ENCODE measurements around the gene FUOM. TPM values are rescaled to one million over a fixed set of nuclear protein-coding genes. Genes with fewer than 3 reads are reported as not detected.
"Not testable (repeated sequence)": the region's sequence is repeated elsewhere in the genome, so short reads cannot be mapped to it uniquely, and the experiment has no call there.

The FUOM gene
- total RNA-seq, 2 donors from 2014 or later, result 13.1 to 26.1 TPM

DNA sequence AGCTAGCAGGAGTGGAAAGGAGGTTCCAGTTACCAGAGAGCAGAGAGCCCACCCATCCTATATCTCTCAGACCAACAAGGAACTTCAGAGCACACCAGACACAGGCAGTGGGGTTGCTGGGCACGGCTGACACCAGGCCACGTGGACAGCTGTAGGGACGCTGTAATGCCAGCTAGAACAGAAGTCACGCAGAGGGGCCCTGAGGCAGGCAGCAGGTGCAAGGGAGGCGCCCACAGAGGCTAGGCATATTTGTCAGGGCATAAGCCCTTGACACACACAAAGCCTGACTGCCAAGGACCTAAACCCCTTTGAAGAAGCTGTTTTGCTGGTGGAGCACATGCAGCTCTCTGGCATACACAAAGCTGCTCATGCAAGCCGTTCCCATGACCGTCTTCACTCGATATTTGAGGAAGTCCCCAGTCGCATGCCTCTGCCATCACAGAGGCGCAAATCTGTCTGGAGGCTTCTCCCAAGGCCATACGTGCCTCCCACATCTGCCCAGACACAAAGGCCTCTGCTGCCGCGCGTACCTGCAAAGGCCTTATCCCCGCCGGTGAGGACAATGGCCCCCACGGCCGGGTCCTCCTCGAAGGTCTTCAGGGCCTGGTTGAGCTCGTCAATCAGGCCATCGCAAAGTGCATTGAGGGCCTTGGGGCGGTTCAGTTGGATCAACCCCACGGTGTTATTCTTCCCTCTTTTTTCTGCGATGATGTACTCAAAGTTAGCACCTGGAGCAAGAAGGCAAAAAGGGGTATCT lies 12.4 kb upstream of the FUOM start:
- peaks cover 8 to 14% of the 10 kb centered on the region in 2 donors for H3K4me1 ChIP-seq (ENCODE audit: control insufficient read depth in 1 of 2, low read depth in 2 of 2)
- H3K9me3 ChIP-seq, result no peaks in the 10 kb centered on the region
- DNase-seq (ENCODE audit: low spot score) (no peak), ATAC-seq (ENCODE audit: insufficient number of reproducible peaks, low FRiP score, low read depth) (no peak)
- no peak overlapping the region for H3K27ac ChIP-seq
- H3K27me3 ChIP-seq (replicated peaks; ENCODE audit: insufficient read depth), result no peaks in the 10 kb centered on the region
- peaks cover 43% of the 10 kb centered on the region for H3K36me3 ChIP-seq
- no peak overlapping the region for H3K4me3 ChIP-seq
- TF ChIP-seq, protein P1, sequence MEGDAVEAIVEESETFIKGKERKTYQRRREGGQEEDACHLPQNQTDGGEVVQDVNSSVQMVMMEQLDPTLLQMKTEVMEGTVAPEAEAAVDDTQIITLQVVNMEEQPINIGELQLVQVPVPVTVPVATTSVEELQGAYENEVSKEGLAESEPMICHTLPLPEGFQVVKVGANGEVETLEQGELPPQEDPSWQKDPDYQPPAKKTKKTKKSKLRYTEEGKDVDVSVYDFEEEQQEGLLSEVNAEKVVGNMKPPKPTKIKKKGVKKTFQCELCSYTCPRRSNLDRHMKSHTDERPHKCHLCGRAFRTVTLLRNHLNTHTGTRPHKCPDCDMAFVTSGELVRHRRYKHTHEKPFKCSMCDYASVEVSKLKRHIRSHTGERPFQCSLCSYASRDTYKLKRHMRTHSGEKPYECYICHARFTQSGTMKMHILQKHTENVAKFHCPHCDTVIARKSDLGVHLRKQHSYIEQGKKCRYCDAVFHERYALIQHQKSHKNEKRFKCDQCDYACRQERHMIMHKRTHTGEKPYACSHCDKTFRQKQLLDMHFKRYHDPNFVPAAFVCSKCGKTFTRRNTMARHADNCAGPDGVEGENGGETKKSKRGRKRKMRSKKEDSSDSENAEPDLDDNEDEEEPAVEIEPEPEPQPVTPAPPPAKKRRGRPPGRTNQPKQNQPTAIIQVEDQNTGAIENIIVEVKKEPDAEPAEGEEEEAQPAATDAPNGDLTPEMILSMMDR (IDR thresholded peaks at IDR 0.05), result no peak

DNA sequence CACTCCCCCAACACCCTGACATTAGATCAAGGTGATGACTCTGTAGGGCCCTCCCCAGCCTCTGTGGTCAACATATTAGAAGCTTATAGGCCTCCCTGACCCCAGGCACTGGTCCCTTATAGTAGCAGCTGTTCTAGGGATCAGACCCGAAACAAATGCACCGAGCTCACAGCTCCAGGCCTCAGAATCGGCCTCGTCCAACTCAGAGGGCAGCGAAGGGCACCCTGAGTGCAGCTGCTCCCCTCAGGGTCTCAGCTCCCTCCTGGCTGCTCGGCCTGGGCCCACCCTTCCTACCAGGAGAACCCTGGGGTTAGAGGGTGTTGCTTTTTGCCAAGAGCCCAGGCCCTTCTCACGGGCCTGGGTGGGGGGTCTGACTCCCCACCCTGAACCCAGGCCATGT lies 10.3 kb upstream of the FUOM start:
- H3K36me3 ChIP-seq, result peaks cover 47% of the 10 kb centered on the region
- TF ChIP-seq, protein P1 (IDR thresholded peaks at IDR 0.05), result no peak

DNA sequence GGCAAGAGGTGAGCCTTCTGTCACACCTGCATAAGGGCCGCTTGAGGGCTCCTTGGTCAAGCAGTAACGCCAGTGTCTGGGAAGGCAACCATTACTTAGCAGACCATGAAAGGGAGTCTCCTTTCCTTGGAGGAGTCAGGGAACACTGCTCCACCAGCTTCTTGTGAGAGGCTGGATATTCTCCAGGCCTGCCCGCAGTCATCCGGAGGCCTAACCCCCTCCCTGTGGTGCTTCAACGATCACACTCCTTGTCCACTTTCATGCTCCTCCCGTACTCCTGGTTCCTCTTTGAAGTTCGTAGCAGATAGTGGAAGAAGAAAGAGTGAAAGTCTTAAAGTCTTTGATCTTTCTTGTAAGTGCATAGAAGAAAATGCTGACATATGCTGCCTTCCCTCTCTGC lies 9.6 kb upstream of the FUOM start:
- H3K9me3 ChIP-seq; H3K27ac ChIP-seq; H3K4me1 ChIP-seq (ENCODE audit: control insufficient read depth in 1 of 2, low read depth in 2 of 2); DNase-seq (ENCODE audit: low spot score); H3K4me3 ChIP-seq; ATAC-seq (ENCODE audit: insufficient number of reproducible peaks, low FRiP score, low read depth); H3K27me3 ChIP-seq (replicated peaks; ENCODE audit: insufficient read depth): not testable (repeated sequence)
- H3K36me3 ChIP-seq, result peaks cover 52% of the 10 kb centered on the region

More for the DNA sequence above, 10.3 kb upstream of the FUOM start:
- ATAC-seq (ENCODE audit: insufficient number of reproducible peaks, low FRiP score, low read depth), result no peak
- no peak overlapping the region for H3K4me3 ChIP-seq
- no peak overlapping the region for H3K27ac ChIP-seq
- H3K4me1 ChIP-seq (ENCODE audit: control insufficient read depth in 1 of 2, low read depth in 2 of 2), result peaks cover 4 to 7% of the 10 kb centered on the region in 2 donors
- no peaks in the 10 kb centered on the region for H3K27me3 ChIP-seq (replicated peaks; ENCODE audit: insufficient read depth)
- no peak for DNase-seq (ENCODE audit: low spot score)
- no peaks in the 10 kb centered on the region for H3K9me3 ChIP-seq

DNA sequence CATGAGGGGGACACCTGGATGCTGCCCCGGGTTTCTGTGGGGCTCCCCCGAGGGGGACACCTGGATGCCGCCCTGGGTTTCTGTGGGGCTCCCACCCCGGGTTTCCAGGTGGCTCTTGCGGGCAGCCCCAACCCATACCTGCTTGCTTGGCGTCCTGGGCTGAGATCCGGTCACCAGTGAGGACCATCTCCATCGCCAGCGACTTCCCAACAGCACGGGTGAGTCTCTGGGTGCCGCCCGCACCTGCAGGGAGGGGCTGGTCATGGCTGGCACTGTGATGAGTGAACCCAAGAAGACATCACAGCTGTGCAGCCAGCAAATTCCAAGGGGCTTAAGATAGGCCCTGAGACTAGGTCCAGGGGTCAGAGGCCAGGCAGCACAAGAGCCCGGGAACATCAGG lies 8.9 kb upstream of the FUOM start:
- TF ChIP-seq, protein P1 (IDR thresholded peaks at IDR 0.05), result no peak
- Histone ChIP-seq H3K36me3 (peaks cover 53% of the 10 kb centered on the region), H3K27ac (no peak overlapping the region), H3K4me3 (no peak overlapping the region), H3K4me1 (ENCODE audit: control insufficient read depth in 1 of 2, low read depth in 2 of 2) (no peaks in the 10 kb centered on the region), H3K9me3 (no peaks in the 10 kb centered on the region), H3K27me3 (replicated peaks; ENCODE audit: insufficient read depth) (no peaks in the 10 kb centered on the region)
- ATAC-seq (ENCODE audit: insufficient number of reproducible peaks, low FRiP score, low read depth), result no peak
- DNase-seq (ENCODE audit: low spot score), result no peak

DNA sequence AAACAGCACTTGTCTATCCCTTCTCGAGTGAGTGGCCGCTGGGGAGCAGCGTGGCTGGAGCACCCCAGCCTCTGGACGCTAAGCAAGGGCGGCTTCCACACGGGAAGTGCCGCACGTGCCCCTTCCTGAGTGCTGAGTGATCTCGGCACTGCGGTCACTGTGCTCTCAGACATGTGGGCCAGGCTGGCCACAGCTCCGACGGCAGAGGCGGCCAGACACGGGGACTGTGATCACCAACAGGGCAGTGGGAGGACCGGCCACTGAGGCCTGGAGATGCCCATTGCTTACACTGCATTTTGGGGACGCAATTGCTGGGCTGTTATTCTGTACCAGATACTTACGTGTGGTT lies 8.3 kb upstream of the FUOM start:
- Histone ChIP-seq H3K27me3 (replicated peaks; ENCODE audit: insufficient read depth) (no peaks in the 10 kb centered on the region), H3K27ac (no peak overlapping the region), H3K9me3 (no peaks in the 10 kb centered on the region), H3K4me1 (ENCODE audit: control insufficient read depth in 1 of 2, low read depth in 2 of 2) (no peaks in the 10 kb centered on the region), H3K36me3 (peaks cover 53% of the 10 kb centered on the region), H3K4me3 (no peak overlapping the region)
- DNase-seq (ENCODE audit: low spot score), result no peak
- TF ChIP-seq, protein P1 (IDR thresholded peaks at IDR 0.05), result no peak
- ATAC-seq (ENCODE audit: insufficient number of reproducible peaks, low FRiP score, low read depth), result no peak

Data from thoracic aorta (tissue), 2 donors.